GM12873 (cell line): ENCODE results near the gene FAM107B.

Experiments
- CTCF ChIP-seq: IDR thresholded peaks from 2 replicates; pipeline ENCODE4 v1.5.1; 2012; ENCODE audit warnings: low read depth, mild to moderate bottlenecking, moderate library complexity, low read length, control low read depth; ENCODE audit not compliant: insufficient read depth; ENCODE audit errors: missing control alignments

FAM107B gene

DNA sequence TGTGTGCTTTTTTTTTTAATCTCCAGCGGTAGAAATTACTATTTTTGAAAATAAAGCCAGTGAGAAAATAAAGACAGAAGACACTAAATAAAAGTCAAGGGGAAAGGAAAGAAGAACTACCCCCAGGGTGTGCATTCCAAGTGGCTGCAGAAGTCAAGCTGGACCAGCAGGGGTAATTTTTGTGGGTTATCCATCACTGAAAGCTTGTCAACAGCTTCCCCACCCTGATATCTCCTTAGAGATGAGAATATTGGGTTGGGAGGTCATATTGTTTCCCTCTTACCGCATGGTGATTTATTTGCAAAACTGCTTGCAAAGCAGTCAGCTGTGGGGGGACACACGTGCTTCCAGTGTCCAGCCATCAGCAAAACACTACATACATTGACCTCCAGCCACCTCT, 46.4 kb downstream of the FAM107B start:
- TF ChIP-seq CTCF: no peak

GRCh38 chr10:14727924-14728323, 46.8 kb downstream of the FAM107B start:
- no peak for TF ChIP-seq CTCF

DNA sequence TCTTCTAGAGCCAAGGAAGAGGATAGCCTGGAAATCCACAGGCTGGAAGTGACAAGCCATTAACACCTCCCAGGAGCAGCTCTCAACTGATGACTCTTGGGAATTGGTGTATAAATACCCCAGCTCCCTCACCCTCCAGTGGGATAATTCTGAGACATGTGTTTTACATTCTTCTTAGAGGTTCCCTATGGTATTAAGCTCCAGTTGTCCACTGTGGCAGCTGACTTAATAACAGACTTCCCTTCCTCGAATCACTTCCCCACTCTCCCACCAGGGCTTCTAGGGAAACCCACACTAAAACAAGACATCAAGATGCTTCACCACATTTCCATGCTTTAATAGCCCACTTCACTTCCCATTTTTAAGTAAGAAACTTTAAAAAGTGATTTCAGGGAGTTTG, 47.2 kb downstream of the FAM107B start:
- no peak for TF ChIP-seq CTCF

DNA sequence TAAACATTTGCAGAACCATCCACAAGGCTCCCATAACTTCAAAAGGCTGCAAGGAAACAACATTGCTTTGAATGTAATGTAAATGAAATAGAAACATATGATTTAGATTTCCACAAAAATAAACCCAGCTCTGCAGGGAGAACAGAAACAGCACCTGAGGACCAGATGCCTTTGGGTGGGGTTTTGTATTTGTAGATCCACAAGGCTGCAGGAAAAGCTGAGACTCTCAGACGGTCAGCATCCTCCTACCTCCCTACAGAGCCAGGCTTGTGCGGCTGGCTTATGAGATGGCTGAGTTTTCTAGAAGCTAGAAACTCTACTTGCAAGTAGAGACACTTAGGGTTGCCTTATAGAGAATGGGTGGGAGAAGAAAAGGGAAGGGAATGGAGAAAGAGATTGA, 49.8 kb downstream of the FAM107B start:
- no peak for TF ChIP-seq CTCF

DNA sequence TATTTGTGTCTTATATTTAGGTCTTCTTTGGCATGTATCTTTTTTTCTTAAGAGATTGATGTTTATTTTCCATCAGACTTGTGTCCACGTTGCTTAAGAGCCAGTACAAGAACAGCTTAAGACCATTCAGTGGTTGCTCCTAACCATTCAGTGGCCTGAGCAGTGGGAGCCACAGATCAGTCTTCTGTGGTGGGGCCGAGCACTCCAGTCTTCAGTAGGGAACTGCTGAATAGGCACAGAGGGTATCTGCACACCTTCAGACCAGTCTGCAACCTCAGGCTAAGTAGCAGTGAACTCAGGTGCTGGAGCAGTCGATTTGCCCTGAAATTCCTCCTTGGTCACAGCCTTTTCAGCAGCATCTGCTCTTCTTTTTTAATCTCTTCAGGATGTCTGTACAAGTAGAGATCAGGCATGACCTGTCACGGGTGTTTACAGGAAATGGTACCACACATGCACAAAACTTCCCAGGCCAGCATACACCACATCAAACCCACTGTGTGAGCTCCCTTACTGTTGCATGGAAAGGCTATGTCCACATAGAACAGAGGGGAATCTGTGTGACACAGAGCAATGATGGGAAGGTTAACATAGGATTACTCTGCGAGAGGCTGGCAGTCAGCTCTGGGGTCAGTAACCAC, 51.5 kb downstream of the FAM107B start:
- no peak for TF ChIP-seq CTCF

- TF ChIP-seq CTCF: no peak
These were observed 57.1 kb downstream of the FAM107B start for GRCh38 chr10:14717552-14717951.

DNA sequence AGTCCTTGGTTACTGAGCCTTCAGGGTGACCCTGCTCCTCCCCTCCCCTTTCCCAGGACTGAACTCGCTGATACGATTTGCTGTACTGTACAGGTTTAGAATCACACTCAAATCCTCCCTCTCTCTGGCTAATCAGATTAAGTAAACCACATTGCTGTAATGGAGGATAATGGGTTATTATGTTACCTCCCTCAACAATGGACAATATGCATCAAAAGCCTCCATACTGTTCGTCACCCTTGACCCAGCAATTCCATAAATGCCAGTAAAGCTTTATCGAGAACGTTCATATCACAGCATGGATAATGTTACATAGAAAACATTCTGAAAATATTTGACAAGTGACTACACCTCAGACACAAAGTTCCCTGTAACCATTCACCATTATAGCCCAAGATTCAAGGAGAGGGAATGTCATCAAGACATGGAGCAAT, 61.7 kb downstream of the FAM107B start:
- no peak for TF ChIP-seq CTCF

GRCh38 chr10:14707481-14707880, 67.2 kb downstream of the FAM107B start:
- no peak for TF ChIP-seq CTCF
